Epithelial cell of esophagus (primary cell): ENCODE measurements around the gene ONECUT3.

Experiments used
- DNase-seq: peaks from one replicate; pipeline ENCODE4 v3.0.0; 2010; ENCODE audit warnings: low read depth
- H3K4me3 ChIP-seq: 2 replicates; pipeline ENCODE4 v1.5.1; 2011; ENCODE audit warnings: mild to moderate bottlenecking, low read length, control low read depth
- CTCF ChIP-seq: IDR thresholded peaks from 2 replicates; pipeline ENCODE4 v1.5.1; 2011; ENCODE audit warnings: low read depth, mild to moderate bottlenecking, low read length, control low read depth, inconsistent platforms; ENCODE audit not compliant: insufficient read depth; ENCODE audit errors: missing control alignments

The ONECUT3 gene

GRCh38 chr19:1799695-1800342 lies 46.5 kb downstream of the ONECUT3 start:
- no peak overlapping the region for H3K4me3 ChIP-seq
- TF ChIP-seq CTCF: no peak
- no peak for DNase-seq

DNA sequence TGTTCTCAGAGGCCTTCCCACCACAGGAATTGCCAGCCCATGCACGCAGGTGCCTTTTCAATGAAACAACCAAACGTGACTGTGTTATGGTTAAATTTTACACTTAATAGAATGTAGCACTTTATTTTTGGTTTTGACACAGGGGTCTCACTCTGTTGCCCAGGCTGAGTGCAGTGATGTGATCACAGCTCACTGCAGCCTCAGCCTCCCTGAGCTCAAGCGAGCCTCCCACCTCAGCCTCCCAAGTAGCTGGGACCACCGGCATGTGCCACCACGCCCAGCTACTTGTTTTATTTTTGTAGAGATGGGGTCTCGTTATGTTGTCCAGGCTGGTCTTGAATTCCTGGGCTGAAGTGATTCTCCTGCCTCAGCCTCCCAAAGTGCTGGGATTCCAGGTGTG lies 51.6 kb downstream of the ONECUT3 start:
- TF ChIP-seq CTCF: no peak
- DNase-seq: no peak
- H3K4me3 ChIP-seq: no peak overlapping the region

- TF ChIP-seq CTCF: no peak
- DNase-seq: no peak
- no peak overlapping the region for H3K4me3 ChIP-seq
These were observed 52.3 kb downstream of the ONECUT3 start for GRCh38 chr19:1805401-1806183.

GRCh38 chr19:1806184-1807029 lies 53.1 kb downstream of the ONECUT3 start:
- H3K4me3 ChIP-seq: no peak overlapping the region
- DNase-seq: no peak
- TF ChIP-seq CTCF: no peak

DNA sequence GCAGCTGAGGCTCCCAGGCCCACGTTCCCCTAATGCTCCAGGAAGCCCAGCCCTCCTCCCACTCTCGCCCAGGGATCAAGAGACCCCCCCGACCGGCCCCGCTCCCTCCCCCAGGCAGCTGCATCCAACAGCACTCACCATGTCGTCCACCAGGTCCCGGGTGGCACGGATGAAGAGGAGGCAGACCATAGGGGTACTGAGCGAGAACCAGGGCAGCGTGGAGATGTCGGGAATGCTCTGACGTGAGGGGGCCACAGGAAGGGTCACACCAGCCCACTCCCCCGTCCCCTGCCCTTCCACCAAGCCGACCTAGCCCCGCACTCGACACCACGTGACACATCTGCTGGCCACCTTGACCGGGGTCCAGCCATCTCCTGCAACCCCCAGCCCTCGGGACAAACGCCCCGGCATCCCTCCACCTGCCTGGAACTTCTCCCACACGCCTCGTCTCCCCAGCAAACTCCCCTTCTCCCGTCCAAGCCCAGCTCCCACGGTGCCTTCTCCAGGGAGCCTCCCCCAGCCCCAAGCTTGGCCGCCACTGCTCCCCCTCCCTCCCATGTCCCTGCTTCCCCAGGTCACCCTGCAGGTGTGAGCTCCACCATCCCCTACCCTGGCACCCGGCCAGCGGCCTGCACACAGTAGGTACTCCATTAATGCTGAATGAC lies 53.9 kb downstream of the ONECUT3 start:
- TF ChIP-seq CTCF: no peak
- DNase-seq: no peak
- no peak overlapping the region for H3K4me3 ChIP-seq

GRCh38 chr19:1807695-1808394 lies 54.5 kb downstream of the ONECUT3 start:
- no peak overlapping the region for H3K4me3 ChIP-seq
- TF ChIP-seq CTCF: no peak
- DNase-seq: peak; percentile 44
